Choroid plexus epithelial cell (primary cell): ENCODE results near the gene SCFD2.

Experiments
- DNase-seq: peaks from one replicate; pipeline ENCODE4 v3.0.0-alpha.2; 2010; ENCODE audit warnings: low read depth
- H3K4me3 ChIP-seq: 2 replicates; pipeline ENCODE4 v1.5.1; 2011; ENCODE audit warnings: low read depth, mild to moderate bottlenecking, control low read depth, low read length, moderate library complexity
- CTCF ChIP-seq: conservative IDR thresholded peaks from 2 replicates; pipeline ENCODE4 v1.5.1; 2011; ENCODE audit warnings: low read depth, mild to moderate bottlenecking, control low read depth, inconsistent platforms, low read length, moderate library complexity

SCFD2 gene

GRCh38 chr4:52964561-52965101, 401.2 kb downstream of the SCFD2 start:
- no peak for DNase-seq
- H3K4me3 ChIP-seq: no peak overlapping the region
- no peak for TF ChIP-seq CTCF

GRCh38 chr4:52964011-52964410, 401.9 kb downstream of the SCFD2 start:
- no peak for TF ChIP-seq CTCF
- DNase-seq: no peak
- H3K4me3 ChIP-seq: no peak overlapping the region

GRCh38 chr4:52962721-52963120, 403.1 kb downstream of the SCFD2 start:
- no peak overlapping the region for H3K4me3 ChIP-seq
- TF ChIP-seq CTCF: no peak

GRCh38 chr4:52961666-52962412, 404.0 kb downstream of the SCFD2 start:
- DNase-seq: no peak
- H3K4me3 ChIP-seq: no peak overlapping the region
- TF ChIP-seq CTCF: no peak

More at GRCh38 chr4:52962721-52963120, 403.1 kb downstream of the SCFD2 start:
- DNase-seq: no peak

- TF ChIP-seq CTCF: no peak
- DNase-seq: peak; percentile 53
- H3K4me3 ChIP-seq: no peak overlapping the region
Measured at GRCh38 chr4:52959541-52959940, 406.3 kb downstream of the SCFD2 start.

- peak; percentile 45 for DNase-seq
- TF ChIP-seq CTCF: peak; percentile 26
- no peak overlapping the region for H3K4me3 ChIP-seq
Measured at GRCh38 chr4:52957835-52958631, 407.8 kb downstream of the SCFD2 start.
